NCI-H1105 treated with DMSO at 0.1 percent for 48 hours (cell line): ENCODE results near the gene ARHGAP25.

Experiments
- DNase-seq: peaks from one replicate; lab custom pipeline; 2025; lab: John Stamatoyannopoulos, UW

The ARHGAP25 gene

DNA sequence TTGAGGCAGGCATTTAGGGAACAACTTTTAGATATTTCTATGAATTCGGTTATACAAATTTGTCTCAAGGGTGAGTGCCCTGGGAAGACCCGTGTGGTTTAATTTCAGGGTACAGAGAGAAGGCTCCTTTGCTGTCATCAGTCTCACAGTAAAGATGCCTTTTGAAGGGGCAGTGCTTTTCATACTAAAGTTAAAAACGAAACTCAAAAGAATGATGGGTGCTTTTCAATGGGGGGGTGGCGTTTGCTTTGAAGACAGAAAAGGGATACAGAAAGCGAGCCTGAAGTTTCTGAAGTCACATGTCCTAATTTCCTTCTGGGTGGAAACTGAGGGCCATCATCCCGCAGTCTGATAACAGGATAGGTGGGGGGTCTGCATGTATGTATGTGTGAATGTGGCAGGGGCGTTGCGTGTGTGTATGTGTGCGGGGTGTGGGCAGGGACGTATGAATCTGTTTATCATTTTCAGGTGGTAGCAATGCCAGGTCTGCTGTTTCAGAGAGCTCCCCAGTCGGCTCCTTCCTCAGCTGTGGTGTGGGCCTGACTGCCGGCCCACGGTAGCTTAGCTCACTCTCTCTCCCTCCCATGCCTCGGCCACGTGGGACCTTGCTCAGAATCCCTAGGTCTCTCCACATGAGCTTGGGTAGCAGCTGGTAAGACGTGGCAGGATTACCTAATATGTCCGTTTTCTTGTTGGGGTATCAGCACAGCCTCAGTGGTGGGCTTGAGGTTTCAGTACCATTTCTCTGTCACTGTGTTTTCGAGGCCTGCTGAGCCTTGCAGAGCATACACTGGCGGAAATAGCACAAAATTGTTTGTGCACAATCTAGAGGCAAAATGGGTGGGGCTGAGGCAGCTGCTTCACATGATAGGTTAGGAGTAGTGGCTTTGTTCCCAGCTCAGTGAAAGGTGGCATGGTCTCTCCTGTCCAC is 32.7 kb downstream of the ARHGAP25 start:
- DNase-seq = no peak

DNA sequence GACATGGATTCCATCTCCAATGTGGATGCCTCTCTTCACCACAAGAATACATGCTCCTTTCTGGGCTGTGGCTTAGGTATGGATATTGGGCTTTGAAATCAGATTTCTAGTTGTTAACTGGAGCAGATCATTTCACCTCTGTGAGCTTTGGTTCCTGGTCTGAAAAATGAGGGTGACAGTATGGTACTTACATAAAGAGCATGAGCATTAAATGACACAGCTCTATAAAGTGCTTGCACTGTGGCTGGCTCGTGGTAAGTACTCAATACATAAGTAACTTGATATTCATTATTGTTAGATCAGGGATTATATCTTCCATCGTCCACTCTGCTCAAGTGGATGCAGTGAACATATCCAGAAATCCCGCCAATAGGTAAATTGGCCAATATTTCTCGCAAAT is 33.4 kb downstream of the ARHGAP25 start:
- DNase-seq = peak; percentile 10

DNA sequence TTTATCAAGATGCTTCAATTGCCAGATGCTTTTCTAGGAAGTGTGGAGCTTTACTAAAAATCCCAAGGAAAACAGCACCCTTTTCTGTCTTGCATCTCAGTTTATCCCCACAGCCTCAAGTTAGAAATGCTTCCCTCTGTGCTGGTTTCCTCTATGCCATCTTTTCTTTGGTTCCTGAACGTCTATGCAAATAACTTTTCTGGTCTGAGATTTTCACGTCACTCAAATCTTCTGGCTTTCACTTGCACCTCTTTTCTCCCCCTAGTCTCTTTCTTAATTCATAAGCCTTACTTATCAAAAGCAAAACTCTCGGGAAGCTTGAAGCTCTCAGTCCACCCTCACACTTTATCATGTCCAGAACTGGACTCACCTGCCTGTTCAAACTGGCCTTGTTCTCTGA is 33.9 kb downstream of the ARHGAP25 start:
- DNase-seq = no peak

DNA sequence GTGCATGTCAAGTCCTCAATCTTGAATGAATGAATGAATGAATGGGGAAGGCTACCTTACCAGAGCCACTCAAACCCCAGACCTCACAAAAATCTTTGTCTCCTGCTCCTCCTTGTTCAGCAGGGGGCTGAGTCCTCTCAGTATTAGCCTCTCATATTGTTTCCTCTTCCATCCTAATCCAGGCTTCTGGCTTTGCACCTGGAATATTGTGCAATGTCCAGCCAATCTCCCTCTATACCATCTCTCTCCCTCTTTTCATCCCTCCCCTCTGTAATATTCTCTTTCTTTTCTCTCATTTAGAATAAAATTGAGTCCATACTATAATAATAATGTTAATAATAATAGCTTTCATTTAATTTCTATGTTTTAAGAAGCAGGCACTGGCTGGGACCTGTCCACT is 34.3 kb downstream of the ARHGAP25 start:
- no peak for DNase-seq

DNA sequence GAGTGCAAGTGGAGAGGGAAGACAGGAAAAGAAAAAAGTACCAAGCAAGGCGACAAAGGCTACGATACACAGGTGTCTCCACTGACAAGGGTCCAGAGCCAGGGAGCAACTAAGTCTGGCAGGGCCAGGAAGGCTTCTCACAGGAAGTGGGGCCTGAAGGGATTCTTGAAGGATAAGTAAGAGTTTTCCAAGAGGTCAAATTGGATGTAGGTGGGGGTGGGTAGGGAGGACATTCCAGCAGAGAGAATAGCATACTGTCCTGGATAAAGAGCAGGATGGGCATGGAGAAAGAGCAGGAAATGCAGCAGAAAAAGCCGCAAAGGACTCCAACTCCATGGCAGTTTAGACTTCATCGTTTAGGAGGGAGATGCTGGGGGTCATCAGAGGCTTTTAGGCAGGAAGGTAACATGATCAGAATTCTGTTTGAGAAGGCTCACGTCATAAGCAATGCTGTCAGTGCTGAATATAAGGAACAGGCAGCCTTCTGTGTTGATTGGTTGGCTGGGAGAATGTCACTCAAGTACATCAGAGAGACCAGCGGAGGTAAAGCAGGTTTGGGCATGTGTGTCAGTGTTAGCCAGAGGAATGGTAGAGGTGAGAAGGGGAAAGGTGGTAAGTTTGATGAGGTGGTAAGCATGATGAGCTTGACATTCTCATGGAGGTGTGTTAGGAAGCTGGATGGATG is 35.1 kb downstream of the ARHGAP25 start:
- no peak for DNase-seq

DNA sequence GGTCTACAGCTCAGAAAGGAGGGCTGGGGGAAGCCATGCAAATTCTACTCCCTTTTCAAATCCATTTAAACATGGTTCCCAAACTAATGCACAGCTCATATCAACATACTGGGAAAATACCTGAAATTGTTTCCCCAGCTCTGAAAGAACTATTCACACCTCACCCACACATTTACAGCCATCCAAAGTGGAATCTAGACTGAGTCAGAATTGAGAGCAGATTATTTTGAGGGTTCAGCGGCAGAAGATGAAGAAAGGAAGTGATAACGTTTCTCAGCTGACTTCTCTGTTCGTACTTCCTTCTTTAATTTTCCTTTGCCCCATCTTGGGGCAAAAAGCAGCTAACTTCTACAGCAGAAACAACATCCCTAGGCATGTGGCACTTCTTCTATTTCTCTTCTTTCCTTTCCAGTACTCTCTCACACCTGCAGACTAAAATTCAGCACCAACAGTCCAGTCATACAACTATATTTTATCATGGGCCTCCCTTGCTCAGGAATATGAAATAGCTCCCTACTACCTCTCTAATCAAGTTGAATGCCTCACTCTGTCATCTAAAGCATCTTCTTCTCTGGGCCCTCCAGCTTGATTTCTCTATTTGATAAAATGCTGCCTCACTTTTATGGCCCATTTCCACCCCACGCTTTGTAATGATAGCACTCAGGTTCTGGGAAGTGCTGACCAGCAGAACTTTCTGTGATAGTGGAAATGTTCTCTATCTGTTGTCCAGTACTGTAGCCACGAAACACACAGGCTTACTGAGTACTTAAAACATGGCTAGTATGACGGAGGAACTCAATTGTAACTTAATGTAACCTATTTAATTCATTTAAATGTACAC is 35.9 kb downstream of the ARHGAP25 start:
- no peak for DNase-seq

DNA sequence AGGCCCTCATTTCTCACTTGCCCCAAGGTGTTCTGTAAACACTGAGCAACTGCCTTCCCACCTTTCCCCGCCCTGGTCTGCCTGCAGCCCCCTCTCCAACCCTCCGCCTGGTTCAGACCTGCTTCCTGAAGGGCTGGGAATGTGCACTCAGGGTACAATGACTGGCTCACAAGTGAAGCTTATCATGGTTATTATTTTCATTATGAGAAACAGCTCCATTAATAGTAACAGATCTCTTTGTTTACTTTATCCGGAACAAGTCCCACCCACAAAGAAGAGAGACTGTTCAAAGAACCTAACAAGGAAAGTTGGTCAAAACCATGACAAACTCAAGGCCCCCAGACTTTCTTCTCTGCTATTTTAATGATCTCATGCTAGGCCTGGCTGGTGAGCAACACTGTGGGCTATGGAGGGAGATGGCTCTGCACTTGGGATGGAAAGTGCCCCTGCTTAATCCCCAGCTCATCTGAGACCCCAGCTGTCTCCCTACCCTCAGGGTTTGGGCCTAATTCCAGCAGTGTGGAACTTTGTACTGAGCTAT is 36.7 kb downstream of the ARHGAP25 start:
- no peak for DNase-seq

DNA sequence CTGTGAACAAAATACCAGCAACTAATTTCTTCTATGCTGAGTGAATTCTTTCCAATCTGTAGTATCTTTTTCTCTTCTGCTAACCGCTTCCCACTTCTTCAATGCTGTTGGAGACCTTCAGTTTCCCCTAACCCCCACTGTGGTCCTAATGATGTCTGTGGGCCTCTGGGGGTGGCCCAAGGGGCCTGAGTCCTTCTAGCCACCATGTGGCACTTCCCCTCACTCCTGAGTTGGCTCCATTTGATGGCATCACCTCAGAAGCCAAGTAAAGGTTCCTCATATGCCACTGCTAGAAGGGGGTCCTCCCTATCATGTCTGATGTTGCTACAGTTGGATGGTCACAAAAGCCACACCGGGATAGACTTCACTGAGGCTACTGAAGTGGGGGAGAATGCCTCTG is 37.5 kb downstream of the ARHGAP25 start:
- DNase-seq = no peak

DNA sequence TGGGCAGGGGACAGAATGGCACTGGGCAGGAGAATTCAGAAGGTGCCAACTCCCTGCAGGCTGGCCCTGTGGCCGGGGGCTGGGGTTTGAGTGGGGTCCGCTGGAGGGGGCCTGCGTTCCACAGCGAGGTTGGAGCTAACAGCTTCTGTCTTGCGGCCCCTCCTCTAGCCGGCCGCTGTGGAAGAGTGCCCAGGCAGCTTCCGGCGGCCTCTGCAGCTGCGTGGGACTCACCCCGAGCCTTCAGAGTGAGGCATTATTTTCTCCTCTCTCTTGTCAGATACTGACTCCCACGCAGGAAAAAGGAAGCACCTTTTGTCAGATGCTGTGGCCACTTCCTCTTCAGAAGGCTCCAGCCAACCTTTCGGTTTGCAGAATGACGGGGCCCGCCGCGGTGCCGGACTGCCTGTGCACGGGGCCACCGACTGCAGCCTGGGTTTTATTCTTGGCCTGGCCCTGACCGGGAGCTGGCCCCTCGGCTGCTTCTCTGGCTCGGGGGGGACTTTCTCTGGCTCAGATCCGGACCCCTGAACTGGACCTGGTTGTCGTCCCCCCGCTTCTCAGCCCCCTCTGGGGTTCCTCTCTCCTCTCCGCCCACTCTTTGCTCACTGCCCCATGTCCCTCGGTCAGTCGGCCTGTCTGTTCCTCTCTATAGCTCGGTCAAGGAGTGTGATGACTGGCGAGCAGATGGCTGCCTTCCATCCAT is 40.1 kb downstream of the ARHGAP25 start:
- no peak for DNase-seq

DNA sequence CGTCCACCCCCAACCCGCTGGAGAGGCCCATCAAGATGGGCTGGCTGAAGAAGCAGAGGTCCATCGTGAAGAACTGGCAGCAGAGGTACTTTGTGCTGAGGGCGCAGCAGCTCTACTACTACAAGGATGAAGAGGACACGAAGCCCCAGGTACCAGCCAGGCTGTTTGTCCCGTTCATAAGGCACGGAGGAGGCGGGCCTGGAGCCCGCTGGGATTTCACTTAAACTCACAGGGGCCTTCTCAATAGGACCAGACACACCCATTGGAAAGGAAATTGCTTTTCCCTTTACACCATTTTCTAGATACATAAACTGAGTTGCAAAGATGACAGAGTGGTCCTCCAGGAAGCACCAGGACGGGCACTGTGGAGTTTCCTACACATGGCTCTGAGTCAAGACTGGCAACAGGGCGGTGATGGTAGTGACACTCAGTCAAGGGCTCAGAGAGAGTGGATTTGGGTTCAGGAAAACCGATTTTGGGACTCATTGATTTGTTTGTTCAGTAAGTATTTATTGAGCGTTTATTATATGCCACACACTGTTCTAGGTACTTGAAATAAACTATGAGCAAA is 40.7 kb downstream of the ARHGAP25 start:
- DNase-seq = no peak

DNA sequence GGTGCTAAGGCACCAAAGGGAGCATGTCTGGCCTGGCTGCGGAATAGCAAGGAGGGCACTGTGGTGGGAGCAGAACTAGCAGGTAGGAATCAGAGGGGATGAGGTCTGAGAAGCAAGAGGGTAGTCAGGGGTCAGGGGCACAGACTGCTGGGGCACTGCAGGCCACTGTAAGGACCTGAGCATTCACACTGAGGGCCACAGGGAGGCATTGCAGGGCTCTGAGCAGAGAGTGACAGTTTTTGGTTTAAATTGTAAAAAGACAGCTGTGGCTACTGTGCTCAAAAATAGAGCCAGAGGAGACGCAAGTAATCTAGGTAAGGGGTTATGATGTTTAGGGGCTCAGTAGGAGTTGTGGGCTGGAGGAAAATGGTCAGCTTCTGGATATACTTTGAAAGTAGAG is 41.5 kb downstream of the ARHGAP25 start:
- DNase-seq = no peak

DNA sequence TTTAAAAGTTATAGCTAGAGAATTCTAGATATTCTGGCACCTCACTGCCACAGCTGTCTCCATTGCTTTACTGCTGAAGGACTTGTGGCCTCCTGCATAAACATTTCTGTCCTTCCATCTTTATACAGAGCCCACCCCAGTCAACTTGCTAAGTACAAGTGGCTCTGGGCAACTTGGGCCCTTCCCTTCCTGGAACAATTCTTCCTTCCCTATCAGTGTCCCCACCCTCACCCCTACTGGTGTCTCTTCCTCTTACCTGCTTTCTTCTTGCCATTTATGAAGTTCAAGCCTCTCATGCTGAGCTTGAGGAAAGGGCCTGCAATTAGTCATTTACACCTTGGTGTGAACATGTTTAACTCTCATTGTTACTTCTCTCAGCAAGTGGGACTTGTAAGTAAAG is 45.0 kb downstream of the ARHGAP25 start:
- no peak for DNase-seq

DNA sequence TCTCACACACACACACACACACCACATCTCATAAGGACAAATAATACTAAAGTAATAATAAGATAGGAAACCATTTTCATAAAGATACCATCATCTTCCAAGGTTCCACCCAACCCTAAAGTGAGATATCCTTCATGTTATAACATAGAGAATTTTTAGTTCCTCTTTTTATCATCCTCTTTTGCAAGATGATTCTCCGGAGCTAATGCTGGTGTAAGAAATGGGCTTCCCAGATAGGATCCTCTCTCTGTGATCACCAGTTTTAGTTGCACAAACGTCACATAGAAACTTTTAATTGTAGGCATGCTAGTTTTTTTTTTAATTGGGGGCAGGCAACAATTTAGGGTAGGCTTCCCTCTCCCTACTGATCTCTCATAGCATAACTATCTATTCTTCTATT is 49.6 kb downstream of the ARHGAP25 start:
- no peak for DNase-seq

DNA sequence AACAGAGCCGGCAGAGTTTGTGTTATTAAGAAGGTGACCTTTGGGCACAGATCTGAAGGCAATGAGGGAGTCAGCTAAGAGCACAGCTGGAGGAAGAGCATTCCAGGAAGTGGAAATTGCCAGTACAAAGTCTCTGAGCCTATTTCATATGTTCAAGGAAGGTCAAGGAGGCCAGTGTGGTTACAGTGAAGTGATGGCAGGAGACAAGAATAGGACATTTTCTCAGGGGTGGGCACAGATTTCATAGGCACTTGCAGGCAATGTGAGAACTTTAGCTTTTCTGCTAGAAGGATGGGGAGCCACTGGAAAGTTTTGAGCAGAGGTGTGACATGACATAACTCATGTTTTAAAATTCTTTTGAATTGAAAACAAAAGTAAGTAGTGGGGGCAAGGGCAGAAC is 50.3 kb downstream of the ARHGAP25 start:
- DNase-seq = no peak

DNA sequence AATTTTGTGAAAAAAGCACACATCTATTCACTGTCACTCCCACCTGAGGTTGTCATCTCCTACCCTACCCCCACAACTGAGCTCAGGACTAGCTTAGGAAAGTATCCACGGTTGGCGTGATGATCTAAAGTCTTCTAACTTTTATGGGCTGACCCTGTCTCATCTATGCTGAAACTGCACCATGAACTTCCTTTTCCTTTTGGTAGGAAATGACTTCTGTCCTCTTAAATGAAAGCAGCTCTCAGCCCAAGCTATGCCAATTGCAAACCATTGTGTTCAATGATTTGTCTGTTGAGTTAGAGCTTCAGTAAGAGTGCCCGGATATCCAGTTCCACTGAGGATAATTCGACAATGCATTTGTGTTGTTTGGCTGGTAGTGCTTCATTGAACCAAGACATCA is 52.7 kb downstream of the ARHGAP25 start:
- DNase-seq = no peak

DNA sequence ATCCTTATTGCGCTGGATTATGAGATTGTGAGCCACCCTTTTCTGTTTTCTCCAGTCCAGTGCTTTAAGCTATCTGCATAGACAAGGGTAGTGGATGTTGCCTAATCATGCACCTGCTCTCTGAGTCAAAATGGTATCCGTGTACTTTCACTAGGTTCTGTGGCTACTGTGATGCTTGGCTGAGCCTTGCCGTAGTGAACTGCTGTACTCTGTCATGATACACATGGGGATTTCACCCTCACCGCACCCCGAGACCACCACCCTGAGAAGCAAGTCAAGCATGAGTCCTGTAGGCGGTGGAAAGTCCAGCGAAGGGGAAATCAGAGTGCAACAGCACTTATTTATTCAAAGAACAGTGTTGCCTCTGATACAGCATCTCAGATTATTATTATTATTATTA is 55.0 kb downstream of the ARHGAP25 start:
- no peak for DNase-seq

DNA sequence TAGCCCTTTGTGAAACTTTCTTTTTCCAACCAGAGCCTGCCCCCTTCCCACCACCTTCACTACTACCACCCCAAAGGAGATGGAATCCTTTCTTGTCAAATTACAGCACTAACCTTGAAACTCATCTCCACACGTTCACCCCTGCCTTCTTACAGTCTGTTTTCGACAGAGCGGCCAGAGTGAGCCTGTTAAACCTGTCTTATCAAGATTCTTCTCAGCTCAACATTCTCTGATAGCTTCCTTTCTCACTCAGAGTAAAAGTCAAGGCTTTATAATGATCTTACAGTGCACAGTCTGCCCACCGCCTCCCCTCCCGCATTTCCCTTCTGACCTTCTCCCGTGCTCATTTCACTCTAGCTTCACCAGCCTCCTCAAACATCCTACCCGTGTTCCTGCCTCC is 56.0 kb downstream of the ARHGAP25 start:
- DNase-seq = no peak

DNA sequence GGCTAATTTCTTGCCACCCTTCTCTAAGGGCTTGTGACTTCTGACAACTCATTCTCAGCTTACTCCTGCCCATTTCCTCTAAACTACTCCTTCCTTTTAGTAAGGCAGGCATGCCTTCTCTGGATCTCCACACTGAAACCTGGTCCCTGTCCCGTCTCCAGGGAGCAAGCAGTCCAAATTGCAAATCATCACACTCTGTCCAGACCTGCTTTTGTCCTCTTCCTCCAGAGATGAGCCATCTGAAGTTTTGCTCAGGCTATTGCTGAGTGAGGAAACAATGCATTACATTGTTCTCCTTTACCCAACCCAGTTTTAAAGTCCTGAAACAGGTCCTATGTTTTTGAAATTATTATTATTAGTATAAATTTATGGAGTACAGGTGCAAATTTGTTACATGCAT is 57.3 kb downstream of the ARHGAP25 start:
- no peak for DNase-seq

DNA sequence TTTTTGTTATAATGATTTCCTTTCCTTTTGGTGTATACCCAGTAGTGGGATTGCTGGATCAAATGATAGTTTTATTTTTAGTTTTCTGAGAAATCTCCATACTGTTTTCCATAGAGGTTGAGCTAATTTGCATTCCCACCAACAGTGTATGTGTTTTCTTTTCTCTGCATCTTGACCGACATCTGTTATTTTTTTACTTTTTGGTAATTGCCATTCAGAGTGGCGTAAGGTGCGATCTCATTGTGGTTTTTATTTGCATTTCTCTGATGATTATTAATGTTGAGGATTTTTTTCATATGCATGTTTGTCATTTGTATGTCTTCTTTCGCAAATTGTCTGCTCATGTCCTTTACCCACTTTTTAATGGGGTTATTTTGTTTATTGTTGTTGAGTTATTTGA is 58.1 kb downstream of the ARHGAP25 start:
- DNase-seq = no peak

DNA sequence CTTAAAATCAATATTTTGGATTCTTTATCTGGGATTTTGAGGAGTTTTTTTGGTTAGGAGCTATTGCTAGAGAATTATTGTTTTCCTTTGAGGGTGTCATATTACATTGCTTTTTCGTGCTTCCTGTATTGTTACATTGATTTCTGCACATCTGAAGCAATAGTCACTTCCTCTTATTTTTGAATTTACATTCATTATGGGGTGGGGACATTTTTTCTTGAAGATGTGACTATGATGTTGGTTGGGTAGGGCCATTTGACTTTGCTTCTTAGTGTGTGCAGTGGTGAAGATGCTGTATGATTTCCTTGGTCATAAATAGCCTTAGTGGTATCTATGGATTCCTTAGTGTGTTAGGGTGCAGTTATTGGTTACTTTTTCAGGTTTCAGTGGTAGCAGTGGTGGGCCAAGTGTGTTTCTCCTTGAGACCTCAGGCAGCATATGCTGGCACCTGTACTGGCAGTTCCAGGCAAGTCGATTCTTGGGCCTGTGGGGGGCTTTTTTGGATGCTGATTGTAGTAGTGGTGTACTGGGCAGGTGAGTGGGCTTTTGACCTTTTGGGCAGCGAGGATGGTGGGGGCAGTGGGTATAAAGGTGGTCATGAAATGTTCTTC is 61.8 kb downstream of the ARHGAP25 start:
- DNase-seq = no peak

DNA sequence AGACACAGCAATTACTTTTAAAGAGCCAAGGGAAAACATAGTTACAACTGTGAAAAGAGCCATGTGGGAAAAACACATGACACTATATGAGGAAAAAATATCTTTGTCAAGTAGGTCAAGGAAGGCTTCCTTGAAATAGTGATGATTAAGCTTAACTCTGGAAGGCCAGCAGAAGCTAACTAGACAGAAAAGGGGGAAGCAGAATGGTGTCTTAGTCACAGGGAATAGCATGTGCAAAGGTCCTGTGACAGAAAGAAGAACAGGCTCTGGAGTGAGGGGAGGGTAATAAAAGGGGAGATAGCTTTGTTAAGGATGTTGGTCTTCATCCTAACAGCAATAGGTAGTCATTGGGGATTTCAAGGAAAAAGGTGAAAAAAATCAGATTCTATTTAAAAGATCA is 64.0 kb downstream of the ARHGAP25 start:
- DNase-seq = no peak
